SKM-1 treated with dmso at 0.1 percent for 144 hours (cell line): ENCODE results near the gene TCFL5.
A peak's percentile ranks its signal among the peaks of the same experiment; 100 is the strongest.

Source experiments
- DNase-seq: peaks from one replicate; lab custom pipeline; 2025; ENCODE audit not compliant: unreplicated experiment; lab: John Stamatoyannopoulos, UW

Gene TCFL5

GRCh38 chr20:62814060-62814708, 47.4 kb downstream of the TCFL5 start:
- no peak for DNase-seq

DNA sequence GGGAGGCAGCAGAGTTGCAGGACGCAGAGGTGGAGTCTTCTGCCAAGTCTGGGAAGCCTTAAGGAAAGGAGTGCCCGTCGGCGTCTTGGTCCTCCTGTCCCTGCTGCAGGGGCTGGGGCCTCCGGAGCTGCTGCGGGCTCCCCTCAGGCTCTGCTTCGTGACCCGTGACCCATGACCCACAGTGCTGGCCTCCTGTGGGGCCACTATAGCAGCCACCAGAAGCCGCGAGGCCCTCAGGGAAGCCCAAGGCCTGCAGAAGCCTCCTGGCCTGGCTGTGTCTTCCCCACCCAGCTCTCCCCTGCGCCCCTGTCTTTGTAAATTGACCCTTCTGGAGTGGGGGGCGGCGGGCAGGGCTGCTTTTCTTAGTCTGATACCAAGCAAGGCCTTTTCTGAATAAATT, 48.0 kb downstream of the TCFL5 start:
- no peak for DNase-seq

- DNase-seq, result no peak
Measured at GRCh38 chr20:62812907-62813200, 48.8 kb downstream of the TCFL5 start.

GRCh38 chr20:62812181-62812906, 49.3 kb downstream of the TCFL5 start:
- DNase-seq, result no peak

DNA sequence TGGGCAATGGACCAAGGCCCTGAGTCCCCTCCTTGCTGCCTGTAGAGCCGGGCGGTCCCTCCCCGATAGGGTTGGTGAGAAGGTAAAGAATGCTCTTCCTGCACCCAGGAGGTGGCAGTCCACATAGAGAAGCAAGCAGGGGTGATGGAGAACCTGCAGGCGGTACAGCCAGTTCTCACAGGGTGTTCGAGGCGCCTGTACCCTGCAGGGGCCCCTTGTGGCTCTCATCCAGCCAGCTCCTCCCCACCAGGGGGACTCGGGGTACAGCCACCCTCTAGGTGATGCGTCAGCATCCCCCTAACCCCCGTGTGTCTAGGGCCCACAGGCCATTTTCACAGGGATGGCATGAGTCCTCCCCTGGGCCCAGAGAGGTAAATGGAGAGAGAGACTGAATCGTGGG, 49.9 kb downstream of the TCFL5 start:
- DNase-seq, result no peak

- no peak for DNase-seq
Measured at GRCh38 chr20:62811320-62811719, 50.3 kb downstream of the TCFL5 start.

DNA sequence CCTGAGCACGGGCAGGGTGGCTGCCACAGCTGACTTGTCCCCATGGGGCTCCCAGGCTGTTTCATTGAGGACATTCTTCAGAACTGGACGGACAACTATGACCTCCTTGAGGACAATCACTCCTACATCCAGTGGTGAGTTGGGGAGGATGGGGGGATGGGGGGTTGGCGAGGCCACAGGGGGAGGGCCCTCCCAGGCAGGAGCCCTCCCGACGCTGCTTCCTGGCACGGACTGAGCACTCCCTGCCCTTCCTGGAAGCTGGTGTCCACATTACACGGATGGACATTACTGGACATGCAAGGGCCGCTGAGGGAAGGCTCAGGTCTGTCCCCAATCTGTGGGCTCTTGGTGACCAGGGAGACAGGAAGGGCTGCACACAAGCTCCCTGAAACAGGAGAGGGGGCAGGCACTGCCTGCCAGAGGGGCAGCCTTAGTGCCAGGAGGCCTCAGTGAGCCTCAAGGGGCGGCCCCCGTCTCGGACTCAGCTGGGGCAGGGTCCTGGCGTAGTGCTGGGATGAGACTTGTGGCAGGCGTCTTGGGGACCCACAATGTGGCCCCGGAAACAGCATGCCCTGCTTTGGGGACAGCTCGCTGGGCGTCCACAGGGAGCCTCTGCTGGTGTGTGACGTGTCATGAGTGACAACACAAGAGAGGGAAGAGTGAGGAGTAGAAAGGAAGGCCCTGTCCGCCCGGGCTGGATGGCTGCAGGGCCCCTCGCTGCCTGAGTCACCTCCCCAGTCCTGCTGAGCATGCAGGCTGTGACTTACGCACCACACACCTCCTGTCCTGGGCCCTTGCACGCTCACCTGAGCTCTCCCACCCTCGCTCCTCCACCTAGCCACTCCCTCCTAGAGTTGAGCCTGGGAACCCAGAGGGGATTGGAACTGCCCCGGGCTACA, 51.8 kb downstream of the TCFL5 start:
- no peak for DNase-seq

GRCh38 chr20:62808211-62808865, 53.3 kb downstream of the TCFL5 start:
- peak; percentile 33 for DNase-seq

GRCh38 chr20:62807444-62808210, 54.0 kb downstream of the TCFL5 start:
- DNase-seq, result no peak

- DNase-seq, result no peak
Measured at GRCh38 chr20:62806383-62807050, 55.1 kb downstream of the TCFL5 start.

DNA sequence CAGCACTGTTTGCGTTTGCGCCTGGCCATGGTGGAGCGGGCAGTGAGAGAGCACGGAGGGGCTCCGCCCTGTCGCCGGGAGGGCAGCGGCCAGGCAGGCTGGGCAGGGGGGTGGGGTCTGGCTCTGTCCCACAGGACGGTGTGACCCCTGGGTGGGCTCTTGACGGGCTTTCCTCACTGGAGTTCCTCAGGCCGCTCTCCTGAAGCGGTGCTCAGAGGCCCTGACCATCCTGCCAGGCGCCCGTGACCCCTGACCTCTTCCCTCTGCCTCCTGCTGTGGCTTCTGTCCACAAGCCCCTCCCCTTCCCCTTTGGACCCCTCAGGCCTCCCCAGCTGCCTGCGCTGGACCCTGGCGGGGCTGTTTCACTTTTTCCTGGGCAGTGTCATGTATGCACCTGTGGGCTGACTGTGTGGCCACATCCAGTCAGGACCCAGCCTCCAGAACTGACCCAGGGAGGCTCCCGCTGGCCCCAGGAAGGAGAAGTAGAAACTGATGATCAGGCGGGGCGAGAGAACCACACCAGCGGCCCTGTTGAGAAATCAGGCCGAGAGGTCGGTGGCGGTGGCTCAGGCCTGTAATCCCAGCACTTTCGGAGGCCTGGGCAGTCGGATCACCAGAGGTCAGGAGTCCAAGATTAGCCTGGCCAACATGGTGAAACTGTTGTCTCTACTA, 55.8 kb downstream of the TCFL5 start:
- peak; percentile 79 for DNase-seq

- no peak for DNase-seq
Measured at GRCh38 chr20:62805155-62805710, 56.4 kb downstream of the TCFL5 start.

DNA sequence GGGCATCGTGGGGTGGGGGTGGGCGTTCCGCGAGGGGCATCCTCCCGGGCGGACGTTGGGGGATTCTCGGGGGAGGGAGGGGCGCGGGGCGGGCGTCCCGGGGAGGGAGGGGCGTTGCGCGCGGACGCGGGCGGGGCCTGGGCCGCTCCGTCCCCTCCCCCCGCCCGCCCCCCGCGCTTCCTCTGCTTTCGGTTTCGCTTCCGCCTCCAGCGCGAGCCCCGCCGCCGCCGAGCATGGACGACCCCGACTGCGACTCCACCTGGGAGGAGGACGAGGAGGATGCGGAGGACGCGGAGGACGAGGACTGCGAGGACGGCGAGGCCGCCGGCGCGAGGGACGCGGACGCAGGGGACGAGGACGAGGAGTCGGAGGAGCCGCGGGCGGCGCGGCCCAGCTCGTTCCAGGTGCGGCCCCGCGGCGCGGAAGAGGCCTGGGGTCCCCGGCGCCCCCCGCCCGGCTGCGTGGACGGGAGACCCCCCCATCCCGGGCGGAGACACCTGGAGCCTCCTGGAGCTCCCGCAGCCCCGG, 56.9 kb downstream of the TCFL5 start, which contains the start of gene OGFR:
OGFR (plus strand) TSS at position 209 of the 528 bp plus-strand sequence; CDS start at position 234, 25 bp downstream.
- DNase-seq, result peak; percentile 17

DNA sequence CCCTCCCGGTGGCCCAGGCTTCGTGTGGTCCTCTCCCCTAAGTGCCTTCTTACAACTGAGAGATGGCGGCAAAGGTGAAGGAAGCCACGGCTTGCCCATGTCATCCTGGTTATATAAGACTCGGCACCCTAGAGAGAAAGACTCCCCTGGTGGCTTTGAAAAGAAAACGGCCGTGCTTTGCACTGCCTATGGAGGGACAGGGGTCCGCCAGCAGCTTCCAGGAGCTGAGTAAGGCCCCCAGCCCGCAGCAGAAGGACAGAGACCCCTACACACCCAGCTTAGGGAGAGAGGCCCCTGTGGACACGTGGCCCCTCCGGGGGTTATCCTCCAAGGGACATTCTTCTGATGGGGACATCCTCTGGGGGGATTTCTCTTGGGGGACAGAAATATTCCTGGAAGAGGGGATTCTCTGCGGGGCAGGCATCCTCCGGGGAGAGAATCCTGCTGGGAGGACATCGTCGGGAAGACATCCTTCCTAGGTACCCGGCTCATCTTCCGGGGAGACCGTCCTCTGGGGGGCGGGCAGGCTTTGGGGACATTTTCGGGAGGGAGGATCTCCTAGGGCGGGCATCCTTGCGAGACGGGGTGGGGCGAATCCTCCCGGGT, 57.5 kb downstream of the TCFL5 start:
- DNase-seq, result no peak

DNA sequence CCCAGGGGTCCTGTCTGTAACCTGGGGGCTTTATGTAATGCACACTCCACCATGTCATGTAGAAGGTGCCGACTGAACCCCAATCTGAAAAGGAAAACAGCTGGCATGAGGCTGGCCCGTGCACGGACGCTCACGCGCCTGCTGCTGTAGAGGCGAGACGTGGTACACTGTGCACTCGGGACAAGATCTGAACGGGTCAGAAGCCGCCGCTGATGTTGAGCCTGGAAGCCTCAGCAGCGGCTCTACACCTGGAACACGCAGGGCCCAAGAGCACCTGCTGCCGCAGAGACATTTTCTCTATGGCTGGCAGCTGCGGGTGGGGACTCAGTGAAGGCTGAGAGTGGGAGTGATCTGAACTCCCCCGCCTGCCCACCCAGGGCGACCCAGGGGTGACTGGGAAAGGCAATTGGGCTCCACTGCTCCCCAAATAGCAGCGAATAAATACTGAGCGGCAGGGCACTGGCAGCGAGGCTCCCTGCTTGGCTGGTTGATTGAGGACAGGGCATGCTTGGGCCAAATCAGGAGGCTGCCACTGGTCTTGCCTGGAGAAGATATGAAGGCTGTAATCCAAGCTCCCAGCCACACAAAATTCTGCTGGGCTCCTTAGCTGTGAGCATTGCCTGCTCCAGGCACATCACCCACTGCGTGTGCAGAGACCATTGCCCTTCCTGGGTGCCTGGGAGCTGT, 59.5 kb downstream of the TCFL5 start:
- no peak for DNase-seq

GRCh38 chr20:62801284-62802010, 60.2 kb downstream of the TCFL5 start:
- DNase-seq, result no peak
